RWPE2 (cell line): ENCODE results near the gene HTT.
"Not testable (repeated sequence)": the region's sequence is repeated elsewhere in the genome, so short reads cannot be mapped to it uniquely, and the experiment has no call there.

Experiments
- ATAC-seq: fragments of 200-7000 bp; cut with Tn5 transposase; 3 replicates; pipeline ENCODE4 v1.9.1; 2021; ENCODE audit warnings: low read depth
- DNase-seq: peaks from one replicate; pipeline ENCODE4 v3.0.0-alpha.2; 2020; ENCODE audit warnings: low spot score
- H3K27ac ChIP-seq: fragments of 450-650 bp; 2 replicates; pipeline ENCODE4 v1.5.1; 2017; ENCODE audit warnings: mild to moderate bottlenecking; ENCODE audit not compliant: poor library complexity, severe bottlenecking
- H3K27me3 ChIP-seq: fragments of 250-450 bp; sonication (Bioruptor Pico); 2 replicates; pipeline ENCODE4 v1.5.1; 2021; ENCODE audit warnings: mild to moderate bottlenecking, moderate library complexity; ENCODE audit not compliant: insufficient read depth, poor library complexity, severe bottlenecking
- H3K36me3 ChIP-seq: fragments of 250-450 bp; sonication (Bioruptor Pico); 2 replicates; pipeline ENCODE4 v1.5.1; 2020; ENCODE audit warnings: low read depth, mild to moderate bottlenecking, moderate library complexity
- H3K4me1 ChIP-seq: fragments of 250-450 bp; sonication (Bioruptor Pico); 2 replicates; pipeline ENCODE4 v1.5.1; 2021; ENCODE audit warnings: mild to moderate bottlenecking, moderate library complexity; ENCODE audit not compliant: insufficient read depth, poor library complexity, severe bottlenecking
- H3K4me3 ChIP-seq: fragments of 250-450 bp; sonication (Bioruptor Pico); 2 replicates; pipeline ENCODE4 v1.5.1; 2021; ENCODE audit warnings: mild to moderate bottlenecking, moderate library complexity; ENCODE audit not compliant: severe bottlenecking
- H3K9me3 ChIP-seq: fragments of 250-450 bp; sonication (Bioruptor Pico); 2 replicates; pipeline ENCODE4 v1.5.1; 2021; ENCODE audit warnings: mild to moderate bottlenecking, moderate library complexity; ENCODE audit not compliant: severe bottlenecking
- TF ChIP-seq, protein P1 (sequence below): fragments of 450-650 bp; IDR thresholded peaks from one replicate; pipeline ENCODE4 v1.5.1; 2017; ENCODE audit warnings: mild to moderate bottlenecking, moderate library complexity; ENCODE audit not compliant: poor library complexity, severe bottlenecking

Gene HTT

DNA sequence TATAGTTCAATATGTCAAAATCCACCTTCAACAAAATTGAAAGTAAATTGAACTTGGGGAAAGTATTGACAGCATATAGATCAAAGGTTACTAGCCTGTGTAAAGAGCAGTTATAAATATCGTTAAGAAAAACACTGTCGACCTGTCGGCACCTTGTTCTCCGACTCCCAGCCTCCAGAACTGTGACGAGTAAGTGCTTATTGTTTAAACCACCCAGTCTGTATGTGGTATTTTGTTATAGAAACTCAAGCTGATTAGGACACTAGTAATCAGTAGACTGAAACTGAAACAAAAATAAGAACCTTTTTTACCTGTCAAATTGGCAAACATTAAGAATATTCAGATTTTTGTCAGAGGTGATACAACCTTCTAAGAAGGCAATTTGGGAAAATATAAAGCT is 17.0 kb downstream of the HTT start:
- Histone ChIP-seq H3K27ac (no peak overlapping the region), H3K27me3 (no peaks in the 10 kb centered on the region), H3K9me3 (no peaks in the 10 kb centered on the region), H3K4me1 (no peaks in the 10 kb centered on the region), H3K4me3 (no peak overlapping the region), H3K36me3 (peaks cover 36% of the 10 kb centered on the region)
- no peak for DNase-seq
- ATAC-seq, result no peak
- TF ChIP-seq, protein P1, sequence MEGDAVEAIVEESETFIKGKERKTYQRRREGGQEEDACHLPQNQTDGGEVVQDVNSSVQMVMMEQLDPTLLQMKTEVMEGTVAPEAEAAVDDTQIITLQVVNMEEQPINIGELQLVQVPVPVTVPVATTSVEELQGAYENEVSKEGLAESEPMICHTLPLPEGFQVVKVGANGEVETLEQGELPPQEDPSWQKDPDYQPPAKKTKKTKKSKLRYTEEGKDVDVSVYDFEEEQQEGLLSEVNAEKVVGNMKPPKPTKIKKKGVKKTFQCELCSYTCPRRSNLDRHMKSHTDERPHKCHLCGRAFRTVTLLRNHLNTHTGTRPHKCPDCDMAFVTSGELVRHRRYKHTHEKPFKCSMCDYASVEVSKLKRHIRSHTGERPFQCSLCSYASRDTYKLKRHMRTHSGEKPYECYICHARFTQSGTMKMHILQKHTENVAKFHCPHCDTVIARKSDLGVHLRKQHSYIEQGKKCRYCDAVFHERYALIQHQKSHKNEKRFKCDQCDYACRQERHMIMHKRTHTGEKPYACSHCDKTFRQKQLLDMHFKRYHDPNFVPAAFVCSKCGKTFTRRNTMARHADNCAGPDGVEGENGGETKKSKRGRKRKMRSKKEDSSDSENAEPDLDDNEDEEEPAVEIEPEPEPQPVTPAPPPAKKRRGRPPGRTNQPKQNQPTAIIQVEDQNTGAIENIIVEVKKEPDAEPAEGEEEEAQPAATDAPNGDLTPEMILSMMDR, result no peak

DNA sequence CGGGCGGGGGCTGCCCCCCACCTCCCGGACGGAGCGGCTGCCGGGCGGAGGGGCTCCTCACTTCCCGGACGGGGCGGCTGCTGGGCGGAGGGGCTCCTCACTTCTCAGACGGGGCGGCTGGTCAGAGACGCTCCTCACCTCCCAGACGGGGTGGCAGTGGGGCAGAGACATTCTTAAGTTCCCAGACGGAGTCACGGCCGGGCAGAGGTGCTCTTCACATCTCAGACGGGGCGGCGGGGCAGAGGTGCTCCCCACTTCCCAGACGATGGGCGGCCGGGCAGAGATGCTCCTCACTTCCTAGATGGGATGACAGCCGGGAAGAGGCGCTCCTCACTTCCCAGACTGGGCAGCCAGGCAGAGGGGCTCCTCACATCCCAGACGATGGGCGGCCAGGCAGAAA is 20.2 kb downstream of the HTT start:
- H3K4me3 ChIP-seq, H3K27ac ChIP-seq, H3K9me3 ChIP-seq, H3K27me3 ChIP-seq, H3K4me1 ChIP-seq, DNase-seq, ATAC-seq: not testable (repeated sequence)
- peaks cover 38% of the 10 kb centered on the region for H3K36me3 ChIP-seq

DNA sequence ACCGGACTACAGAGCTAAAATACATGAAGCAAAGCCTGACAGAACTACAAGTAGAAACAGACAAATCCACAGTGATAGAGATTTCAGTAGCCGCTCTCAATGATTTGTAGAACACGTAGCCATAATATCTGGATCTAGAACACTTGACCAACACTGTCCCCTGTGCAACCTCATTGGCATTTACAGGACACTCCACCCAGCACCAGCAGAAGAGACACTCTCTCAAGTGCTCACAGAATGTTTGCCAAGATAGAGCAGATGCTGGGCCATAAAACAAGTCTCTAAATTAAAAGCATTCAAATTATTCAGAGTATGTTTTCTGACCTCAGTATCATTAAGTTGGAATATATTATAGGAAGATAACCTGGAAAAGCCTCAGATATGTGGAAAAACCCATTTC is 21.7 kb downstream of the HTT start:
- Histone ChIP-seq H3K36me3 (peaks cover 40% of the 10 kb centered on the region), H3K27ac (no peak overlapping the region)
- DNase-seq, result no peak

DNA sequence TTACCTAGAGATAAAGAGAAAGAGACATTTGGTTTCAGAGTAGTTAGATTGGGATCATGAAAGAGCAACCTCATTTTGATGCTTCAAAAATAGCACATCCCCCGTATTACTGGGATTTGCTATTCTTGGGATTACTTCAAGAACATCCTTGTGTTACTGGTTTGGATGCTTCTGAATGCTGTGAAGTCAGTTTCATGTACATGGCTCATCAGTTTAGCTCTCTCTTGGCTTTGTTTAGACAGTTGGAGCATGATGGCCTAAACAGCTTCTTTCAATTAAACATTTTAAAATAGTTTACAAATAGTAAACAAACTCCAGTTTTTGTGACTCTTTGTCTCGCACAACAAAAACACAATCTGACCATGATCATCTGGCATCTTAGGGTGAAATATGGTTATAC is 23.9 kb downstream of the HTT start:
- Histone ChIP-seq H3K4me1 (no peaks in the 10 kb centered on the region), H3K36me3 (peaks cover 42% of the 10 kb centered on the region), H3K27me3 (no peaks in the 10 kb centered on the region), H3K4me3 (no peak overlapping the region), H3K9me3 (no peaks in the 10 kb centered on the region), H3K27ac (no peak overlapping the region)
- DNase-seq (no peak), ATAC-seq (no peak)
- TF ChIP-seq, protein P1, result no peak

More for the DNA sequence above, 21.7 kb downstream of the HTT start:
- TF ChIP-seq, protein P1, result no peak
- H3K4me3 ChIP-seq, result no peak overlapping the region
- ATAC-seq, result no peak
- H3K27me3 ChIP-seq, result no peaks in the 10 kb centered on the region
- no peaks in the 10 kb centered on the region for H3K4me1 ChIP-seq
- H3K9me3 ChIP-seq, result no peaks in the 10 kb centered on the region

DNA sequence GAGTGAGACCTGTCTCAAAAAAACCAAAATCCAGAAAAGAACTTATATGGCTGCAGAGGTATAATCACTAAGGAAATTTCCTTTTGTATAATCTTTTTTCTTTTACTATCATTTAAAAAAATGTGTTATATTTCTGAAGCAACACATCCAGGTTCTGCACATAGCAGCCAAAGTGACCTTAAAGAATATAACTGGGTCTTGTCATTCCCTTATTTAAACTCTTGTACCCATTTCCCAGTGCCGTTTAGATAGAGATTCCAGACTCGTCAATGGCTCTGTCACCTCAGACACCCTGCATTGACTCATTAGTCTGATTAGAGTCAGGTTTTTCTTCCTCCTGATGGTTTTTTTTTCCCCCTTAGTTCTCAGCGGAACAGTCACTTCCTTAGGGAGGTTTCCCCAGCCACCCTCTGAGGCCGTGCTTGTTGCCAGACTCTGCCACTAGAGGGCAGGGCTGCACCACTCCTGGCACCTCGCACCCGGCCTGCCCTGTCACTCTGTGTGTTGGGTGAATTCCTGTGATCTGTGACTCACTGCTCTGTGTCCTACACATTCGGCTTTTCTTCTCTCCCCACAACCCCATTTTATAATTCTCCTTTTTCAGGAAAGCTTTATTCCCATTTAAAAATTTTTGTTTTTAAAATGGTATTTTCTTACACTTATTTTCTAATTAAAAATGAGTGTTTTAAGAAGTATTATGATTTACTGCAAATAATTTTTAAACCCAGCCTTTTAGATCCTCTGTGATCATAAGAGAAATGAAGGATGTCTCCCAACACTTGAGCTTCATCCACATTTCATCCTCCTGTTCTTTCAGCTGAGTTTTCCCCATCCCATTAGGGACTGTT is 32.1 kb downstream of the HTT start:
- H3K4me3 ChIP-seq, result no peak overlapping the region
- TF ChIP-seq, protein P1, result peak; percentile 98
- H3K27ac ChIP-seq, result no peak overlapping the region
- no peaks in the 10 kb centered on the region for H3K27me3 ChIP-seq
- peaks cover 60% of the 10 kb centered on the region for H3K36me3 ChIP-seq
- H3K9me3 ChIP-seq, result no peaks in the 10 kb centered on the region
- DNase-seq, result peak; percentile 79
- H3K4me1 ChIP-seq, result peaks cover 12% of the 10 kb centered on the region
- ATAC-seq, result peak; percentile 96
